Cardiac septum (tissue), 1 donor: ENCODE data around the gene INPP5K. TPM values are rescaled to one million over a fixed set of nuclear protein-coding genes. Genes with fewer than 3 reads are reported as not detected.
"Not testable (repeated sequence)": the region's sequence is repeated elsewhere in the genome, so short reads cannot be mapped to it uniquely, and the experiment has no call there.

Source experiments
- DNase-seq: peaks from one replicate; pipeline ENCODE4 v3.0.0-alpha.2; 2020; ENCODE audit warnings: low spot score
- intact Hi-C: fragments of 100-400 bp; cut with DNase I; formaldehyde crosslinking; loops from one replicate; pipeline ENCODE4 v1.14.0; 2022
- total RNA-seq: library from RNA; stranded (reverse); fragmentation: NEBNext Ultra II Directional; extraction: Animal tissue kit (Norgen Biotek cat#: 25700); gene quantifications from one replicate; pipeline ENCODE4 v1.2.1, GENCODE V29; 2021
- donor health status: DM: no; HTN: no; CAD: no.

The INPP5K gene
- total RNA-seq, 1 donor from 2014 or later: 34.2 TPM

DNA sequence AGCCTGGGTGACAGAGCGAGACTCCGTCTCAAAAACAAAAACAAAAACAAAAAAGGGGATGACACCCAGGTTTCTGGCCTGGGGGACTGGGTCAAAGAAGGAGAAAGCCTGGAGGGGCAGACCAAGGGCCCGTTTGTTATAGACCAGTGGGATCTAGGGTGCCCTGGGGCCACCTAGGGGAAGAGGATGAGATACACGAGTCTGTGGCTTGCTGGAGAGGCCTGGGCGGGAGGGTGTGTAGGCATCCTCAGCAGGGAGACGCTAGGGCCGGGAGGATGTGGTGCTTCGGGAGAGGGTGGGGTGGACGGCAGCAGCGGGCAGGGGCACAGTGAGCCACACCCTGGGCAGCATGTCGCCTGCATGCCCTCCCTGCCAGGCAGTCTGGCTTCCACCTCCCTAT lies 43.2 kb downstream of the INPP5K start:
- intact Hi-C loops: no loop called here
- no peak for DNase-seq

- DNase-seq: no peak
- intact Hi-C loops: no loop called here
These were observed 44.2 kb downstream of the INPP5K start for GRCh38 chr17:1471911-1472821.

GRCh38 chr17:1471490-1471889 lies 44.9 kb downstream of the INPP5K start:
- DNase-seq: no peak
- intact Hi-C loops: no loop called here

DNA sequence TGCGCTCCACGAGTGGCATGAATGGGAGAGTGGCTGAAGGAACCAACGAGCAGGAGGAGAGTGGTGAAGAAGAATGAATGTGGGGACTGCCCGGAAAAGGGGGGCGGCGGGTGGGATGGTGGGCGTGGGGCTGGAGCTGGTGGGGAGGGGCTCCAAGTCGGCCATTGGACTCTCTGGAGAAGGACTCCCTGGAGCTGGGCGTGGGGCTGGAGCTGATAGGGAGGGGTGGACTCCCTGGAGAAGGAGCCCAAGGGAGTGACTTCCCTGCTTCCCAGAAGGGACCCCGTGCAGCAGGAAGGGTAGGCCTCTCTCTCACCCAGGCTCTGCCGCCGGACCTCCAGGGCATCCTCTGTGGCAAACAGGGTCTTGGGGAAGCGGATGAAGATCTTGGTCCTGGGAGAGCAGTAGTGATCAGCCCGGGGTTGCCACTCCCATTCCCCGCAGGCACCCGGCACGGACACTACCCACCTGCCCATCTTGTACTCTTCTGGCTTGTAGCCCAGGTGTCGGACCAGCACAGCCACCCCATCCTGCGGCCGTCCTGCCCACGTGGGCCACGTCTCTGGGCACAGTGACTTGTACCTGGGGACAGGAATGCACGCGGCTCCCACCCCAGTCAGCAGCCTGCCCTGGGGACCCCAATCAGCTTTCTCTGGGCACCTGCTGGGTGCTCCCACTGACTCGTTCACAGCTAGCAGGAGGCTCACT lies 45.5 kb downstream of the INPP5K start:
- intact Hi-C loops: no loop called here
- no peak for DNase-seq

- intact Hi-C loops: no loop called here
- DNase-seq: no peak
These were observed 46.2 kb downstream of the INPP5K start for GRCh38 chr17:1470071-1470754.

DNA sequence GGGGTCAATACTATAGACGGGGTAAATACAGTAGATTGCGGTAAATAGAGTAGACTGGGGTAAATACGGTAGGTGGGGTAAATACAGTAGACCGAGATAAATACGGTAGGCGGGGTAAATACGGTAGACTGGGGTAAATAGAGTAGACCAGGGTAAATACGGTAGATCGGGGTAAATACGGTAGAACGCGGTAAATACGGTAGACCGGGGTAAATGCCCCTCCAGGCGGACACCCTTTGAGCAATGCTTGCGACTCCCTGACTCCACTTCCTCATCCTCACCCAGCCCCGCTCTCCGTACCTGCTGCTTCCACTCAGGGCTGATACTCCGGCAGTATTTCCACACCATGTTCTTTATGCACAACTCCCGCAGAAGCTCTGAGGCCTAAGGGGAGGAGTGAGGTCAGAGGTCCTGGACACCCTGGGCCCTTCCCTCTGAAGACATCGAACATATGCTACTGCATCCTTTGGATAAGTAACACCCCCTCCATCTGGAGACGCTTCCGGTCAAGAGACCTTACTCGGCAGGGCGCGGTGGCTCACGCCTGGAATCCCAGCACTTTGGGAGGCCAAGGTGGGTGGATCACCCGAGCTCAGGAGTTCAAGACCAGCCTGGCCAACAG lies 47.1 kb downstream of the INPP5K start:
- no peak for DNase-seq
- intact Hi-C loops: no loop called here

- DNase-seq: no peak
- intact Hi-C loops: no loop called here
These were observed 48.4 kb downstream of the INPP5K start for GRCh38 chr17:1467898-1468492.

GRCh38 chr17:1467258-1467657 lies 49.2 kb downstream of the INPP5K start:
- no peak for DNase-seq
- intact Hi-C loops: no loop called here

GRCh38 chr17:1464186-1464585 lies 52.2 kb downstream of the INPP5K start:
- intact Hi-C loops: no loop called here
- no peak for DNase-seq

GRCh38 chr17:1462164-1463112 lies 54.0 kb downstream of the INPP5K start:
- no peak for DNase-seq
- intact Hi-C loops: no loop called here

- intact Hi-C loops: no loop called here
- no peak for DNase-seq
These were observed 55.0 kb downstream of the INPP5K start for GRCh38 chr17:1461198-1461944.

DNA sequence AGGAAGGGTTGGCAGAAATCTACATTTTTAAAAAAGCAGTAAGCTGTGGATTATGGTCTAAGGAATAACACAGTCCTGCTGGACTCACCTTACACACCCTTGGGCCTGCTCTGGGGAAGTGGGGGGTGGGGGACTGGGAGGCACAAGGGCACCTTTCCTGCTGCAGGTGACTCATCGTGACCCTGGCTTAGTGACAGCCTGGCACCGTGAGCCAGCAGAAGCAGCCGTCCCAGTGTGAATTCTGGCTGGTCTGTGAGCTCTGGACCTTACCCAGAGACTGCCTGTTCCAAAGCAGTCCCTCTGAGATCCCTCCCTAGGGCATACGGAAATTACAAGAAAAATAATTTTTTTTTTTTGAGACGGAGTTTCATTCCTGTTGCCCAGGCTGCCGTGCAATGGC lies 56.2 kb downstream of the INPP5K start:
- peak; percentile 90 for DNase-seq
- intact Hi-C loops: no loop called here

- intact Hi-C loops: loop anchor here (1.0 to 5.0 kb wide), 4 partner anchors 31 to 89 kb away; partner anchors contain the start of gene INPP5K
These were observed 60.4 kb downstream of the INPP5K start, which contains the start of gene CRK for GRCh38 chr17:1455797-1456599. Gene CRK (minus strand): TSS chr17:1456232. CDS start chr17:1456117, 115 bp downstream.

DNA sequence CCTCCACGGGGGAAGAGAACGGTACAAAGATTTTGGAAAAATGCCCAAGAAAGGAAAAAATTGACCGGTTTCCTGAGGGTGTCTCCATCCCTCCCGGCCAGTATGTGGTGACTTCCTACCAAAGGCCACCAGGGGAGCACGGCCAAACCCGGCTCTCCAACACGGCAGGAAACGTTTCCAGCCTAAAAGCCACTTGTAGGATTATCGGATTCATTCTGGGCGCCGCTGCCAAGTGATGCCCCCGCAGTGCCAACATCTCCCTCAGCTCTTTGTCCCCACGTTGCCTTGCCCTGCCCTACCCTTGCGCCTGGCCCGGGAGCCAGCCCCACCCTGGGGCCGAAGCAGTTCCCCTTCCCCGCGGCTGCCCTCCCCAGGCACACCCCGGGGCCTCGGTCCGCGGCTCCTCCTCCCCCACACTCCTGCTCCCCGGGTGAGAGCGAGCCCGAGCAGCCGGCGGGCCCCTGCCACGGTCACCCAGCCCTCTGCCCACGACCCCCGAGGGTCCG lies 61.1 kb downstream of the INPP5K start:
- peak; percentile 91 for DNase-seq

More at GRCh38 chr17:1455797-1456599, 60.4 kb downstream of the INPP5K start, which contains the start of gene CRK:
- DNase-seq: peak; percentile 99

GRCh38 chr17:1454541-1454940 lies 61.9 kb downstream of the INPP5K start:
- intact Hi-C loops: no loop called here
- DNase-seq: no peak

More for the DNA sequence above, 61.1 kb downstream of the INPP5K start:
- intact Hi-C loops: loop anchor here (5.0 kb wide), 2 partner anchors 58 to 88 kb away; no protein-coding TSS in a partner anchor

- DNase-seq, intact Hi-C loops: not testable (repeated sequence)
These were observed 62.7 kb downstream of the INPP5K start for GRCh38 chr17:1453694-1454093.
